CD4-positive, alpha-beta memory T cell (primary cell): ENCODE results near the gene REXO5. TPM values are rescaled to one million over a fixed set of nuclear protein-coding genes. Genes with fewer than 3 reads are reported as not detected.

Source experiments
- CTCF ChIA-PET: fragments of 350-600 bp; sonication (Branson Sonifier 250); formaldehyde crosslinking; loops from one replicate; lab custom pipeline; 2021; ENCODE audit warnings: inconsistent platforms; ENCODE audit not compliant: partially characterized antibody; lab: Charles Lee
- POLR2A ChIA-PET: fragments of 350-600 bp; sonication (Branson Sonifier 250); formaldehyde crosslinking; loops from one replicate; lab custom pipeline; 2021; ENCODE audit not compliant: partially characterized antibody; lab: Charles Lee
- DNase-seq, 5 donors: peaks; one replicate each; pipeline versions ENCODE4 v3.0.0 to v3.0.0-alpha.2; 2020 to 2022; ENCODE audit warnings: mixed read lengths in 1 of 5
- H3K27ac ChIP-seq: one replicate; pipeline ENCODE4 v1.7.0; 2013; ENCODE audit warnings: low read depth, low read length
- H3K27me3 ChIP-seq: 2 replicates; pipeline ENCODE4 v1.7.0; 2013; ENCODE audit warnings: mild to moderate bottlenecking, low read length, moderate library complexity; ENCODE audit not compliant: insufficient read depth
- H3K36me3 ChIP-seq: 2 replicates; pipeline ENCODE4 v1.7.0; 2013; ENCODE audit warnings: mild to moderate bottlenecking, low read length, moderate library complexity; ENCODE audit not compliant: insufficient read depth
- H3K4me1 ChIP-seq: 2 replicates; pipeline ENCODE4 v1.7.0; 2013; ENCODE audit warnings: mild to moderate bottlenecking, low read length, moderate library complexity; ENCODE audit not compliant: insufficient read depth
- H3K4me3 ChIP-seq, 2 donors: one replicate each; pipeline ENCODE4 v1.7.0; 2013; ENCODE audit warnings: low read length in 2 of 2, mild to moderate bottlenecking in 1 of 2
- H3K9me3 ChIP-seq, 2 donors: one replicate each; pipeline ENCODE4 v1.7.0; 2013; ENCODE audit warnings: low read length in 2 of 2, control low read depth in 1 of 2; ENCODE audit not compliant: control insufficient read depth in 1 of 2
- H3K27ac Mint-ChIP-seq, 7 donors: one replicate each; pipeline ENCODE4 v1.8.0; 2020 to 2021; ENCODE audit warnings: mixed read lengths in 7 of 7, mild to moderate bottlenecking in 6 of 7, inconsistent platforms in 3 of 7, moderate library complexity in 3 of 7
- H3K27me3 Mint-ChIP-seq, 2 donors: one replicate each; pipeline ENCODE4 v1.8.0; 2020 to 2021; ENCODE audit warnings: mixed read lengths in 2 of 2
- H3K36me3 Mint-ChIP-seq, 2 donors: one replicate each; pipeline ENCODE4 v1.8.0; 2020 to 2021; ENCODE audit warnings: mixed read lengths in 2 of 2, inconsistent platforms in 1 of 2, mild to moderate bottlenecking in 1 of 2
- H3K4me1 Mint-ChIP-seq, 4 donors: one replicate each; pipeline ENCODE4 v1.8.0; 2020 to 2021; ENCODE audit warnings: mixed read lengths in 4 of 4, mild to moderate bottlenecking in 1 of 4
- H3K4me3 Mint-ChIP-seq, 8 donors: one replicate each; pipeline ENCODE4 v1.8.0; 2020 to 2021; ENCODE audit warnings: mixed read lengths in 8 of 8, mild to moderate bottlenecking in 7 of 8, moderate library complexity in 6 of 8, inconsistent platforms in 3 of 8
- H3K9me3 Mint-ChIP-seq, 8 donors: one replicate each; pipeline ENCODE4 v1.8.0; 2020 to 2021; ENCODE audit warnings: mixed read lengths in 8 of 8, mild to moderate bottlenecking in 5 of 8, inconsistent platforms in 3 of 8, moderate library complexity in 1 of 8
- intact Hi-C: fragments of 100-400 bp; cut with micrococcal nuclease; formaldehyde crosslinking; loops from one replicate; pipeline ENCODE4 v1.15.1; 2023
- polyA plus RNA-seq, 2 donors: library from polyadenylated mRNA; unstranded; fragments of 300-500 nt; fragmentation: Illumina TruSeq; gene quantifications; one replicate each; pipeline ENCODE4 v1.2.3, GENCODE V29; 2021
- total RNA-seq, 2 experiments: library from RNA; stranded (reverse); gene quantifications; one replicate each; pipeline ENCODE4 v1.2.3, GENCODE V29; 2021

Gene REXO5
- total and polyA plus RNA-seq, 4 experiments from 2014 or later: 0.22 to 1.1 (median 0.46) TPM

DNA sequence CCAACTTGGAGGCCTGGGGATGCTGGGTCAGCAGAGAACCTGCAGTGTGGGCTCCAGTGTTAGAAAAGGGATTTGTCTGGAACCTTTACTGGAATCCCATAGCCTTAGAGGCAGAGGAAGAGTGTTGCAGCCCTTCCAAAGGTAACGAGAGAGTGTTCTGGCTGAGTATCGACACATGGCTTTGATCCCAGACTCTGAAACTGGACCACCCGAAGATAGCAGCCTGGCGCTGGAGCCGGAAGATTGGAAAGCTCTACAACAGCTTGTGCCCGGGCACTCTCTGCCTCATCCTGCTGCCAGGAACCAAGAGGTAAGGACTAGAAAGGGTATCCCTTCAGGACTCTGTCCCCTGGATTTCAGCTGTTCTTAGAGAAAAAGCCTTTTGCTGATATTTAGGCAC is 39.7 kb downstream of the REXO5 start:
- no peak overlapping the region for H3K4me3 Mint-ChIP-seq

DNA sequence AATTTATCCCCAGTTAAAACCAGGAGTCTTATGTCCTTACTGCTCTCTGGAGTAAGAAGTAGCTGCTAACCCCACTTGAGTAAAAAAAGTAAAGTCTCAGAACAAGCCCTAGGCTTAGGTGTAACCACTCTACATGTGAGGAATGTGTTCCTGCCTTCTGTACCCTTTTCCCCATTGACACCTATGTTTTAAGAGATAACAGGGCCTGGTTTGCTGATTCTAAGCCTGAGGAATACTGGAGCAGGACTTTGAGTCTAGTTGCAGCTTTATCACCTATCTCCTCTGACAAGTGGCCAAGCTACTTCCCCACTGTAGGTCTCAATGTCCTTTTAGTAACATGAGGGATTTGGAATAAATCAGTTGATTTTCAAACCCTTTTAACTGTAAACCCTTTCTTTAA is 40.2 kb downstream of the REXO5 start:
- Histone ChIP-seq H3K36me3 (no peaks in the 10 kb centered on the region), H3K9me3 (no peaks in the 10 kb centered on the region), H3K4me3 (no peak overlapping the region), H3K27me3 (no peaks in the 10 kb centered on the region), H3K27ac (no peak overlapping the region), H3K4me1 (peaks cover 29% of the 10 kb centered on the region)
- POLR2A ChIA-PET: no interaction called here
- H3K9me3 Mint-ChIP-seq: no peaks in the 10 kb centered on the region
- H3K36me3 Mint-ChIP-seq: no peaks in the 10 kb centered on the region
- CTCF ChIA-PET: interaction anchor here (1.2 to 2.0 kb wide), 4 partner anchors 14 to 342 kb away, joined by 3 to 7 read pairs (median 4); partner anchors contain the start of genes ERI2 and REXO5
- H3K4me1 Mint-ChIP-seq: peaks cover 19 to 33% (median 24%) of the 10 kb centered on the region in 4 donors
- H3K27me3 Mint-ChIP-seq: no peaks in the 10 kb centered on the region
- no peak for DNase-seq
- intact Hi-C loops: no loop called here
- no peak overlapping the region for H3K4me3 Mint-ChIP-seq
- peak overlapping the region in 2 of 7 donors; percentile 22 to 53 for H3K27ac Mint-ChIP-seq

More for the DNA sequence above, 39.7 kb downstream of the REXO5 start:
- Histone ChIP-seq H3K9me3 (no peaks in the 10 kb centered on the region), H3K27me3 (no peaks in the 10 kb centered on the region), H3K27ac (no peak overlapping the region), H3K4me1 (peaks cover 29% of the 10 kb centered on the region), H3K36me3 (no peaks in the 10 kb centered on the region), H3K4me3 (no peak overlapping the region)
- peak overlapping the region in 1 of 7 donors; percentile 32 for H3K27ac Mint-ChIP-seq
- H3K36me3 Mint-ChIP-seq: no peaks in the 10 kb centered on the region
- H3K9me3 Mint-ChIP-seq: no peaks in the 10 kb centered on the region
- H3K27me3 Mint-ChIP-seq: no peaks in the 10 kb centered on the region
- POLR2A ChIA-PET: interaction anchor here (1.8 kb wide), 1 partner anchor 28 kb away, joined by 6 read pairs; no protein-coding TSS in a partner anchor
- DNase-seq: no peak
- CTCF ChIA-PET: interaction anchor here (1.4 to 2.0 kb wide), 3 partner anchors 13 to 39 kb away, joined by 4 to 7 read pairs (median 4); partner anchors contain the start of genes ERI2 and REXO5
- intact Hi-C loops: no loop called here
- H3K4me1 Mint-ChIP-seq: peaks cover 19 to 33% (median 24%) of the 10 kb centered on the region in 4 donors

DNA sequence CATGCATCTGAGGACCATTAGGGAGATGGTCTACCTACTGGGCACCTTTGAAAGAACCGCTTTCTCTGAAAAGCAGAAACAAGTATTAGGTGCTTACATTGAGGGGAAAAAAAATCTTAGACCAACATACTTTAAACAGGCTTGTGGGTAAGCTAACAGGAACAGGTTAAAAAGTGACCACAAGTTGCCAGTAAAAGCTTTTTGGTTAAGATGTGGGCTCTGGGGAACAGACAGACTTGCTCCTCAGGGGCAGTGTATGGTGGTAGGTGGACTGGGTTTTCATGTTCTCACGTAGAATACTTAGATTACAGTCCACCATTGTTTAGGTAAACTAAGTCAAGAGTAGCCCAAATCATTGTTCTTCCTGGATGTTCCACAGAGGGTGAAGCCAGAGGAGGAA is 41.2 kb downstream of the REXO5 start:
- H3K4me3 ChIP-seq: no peak overlapping the region
- DNase-seq: no peak
- H3K9me3 ChIP-seq: no peaks in the 10 kb centered on the region
- ChIA-PET POLR2A (no interaction called here), CTCF (interaction anchor here (0.7 to 8.2 kb wide), 7 partner anchors 15 to 341 kb away, joined by 3 to 113 read pairs (median 7); partner anchors contain the start of genes ERI2 and REXO5)
- H3K27ac ChIP-seq: no peak overlapping the region
- intact Hi-C loops: no loop called here
- H3K4me3 Mint-ChIP-seq: no peak overlapping the region
- H3K36me3 Mint-ChIP-seq: no peaks in the 10 kb centered on the region
- no peaks in the 10 kb centered on the region for H3K27me3 ChIP-seq
- no peak overlapping the region for H3K27ac Mint-ChIP-seq
- H3K9me3 Mint-ChIP-seq: no peaks in the 10 kb centered on the region
- H3K4me1 Mint-ChIP-seq: peaks cover 19 to 33% (median 24%) of the 10 kb centered on the region in 4 donors
- peaks cover 29% of the 10 kb centered on the region for H3K4me1 ChIP-seq
- H3K27me3 Mint-ChIP-seq: no peaks in the 10 kb centered on the region
- H3K36me3 ChIP-seq: no peaks in the 10 kb centered on the region

DNA sequence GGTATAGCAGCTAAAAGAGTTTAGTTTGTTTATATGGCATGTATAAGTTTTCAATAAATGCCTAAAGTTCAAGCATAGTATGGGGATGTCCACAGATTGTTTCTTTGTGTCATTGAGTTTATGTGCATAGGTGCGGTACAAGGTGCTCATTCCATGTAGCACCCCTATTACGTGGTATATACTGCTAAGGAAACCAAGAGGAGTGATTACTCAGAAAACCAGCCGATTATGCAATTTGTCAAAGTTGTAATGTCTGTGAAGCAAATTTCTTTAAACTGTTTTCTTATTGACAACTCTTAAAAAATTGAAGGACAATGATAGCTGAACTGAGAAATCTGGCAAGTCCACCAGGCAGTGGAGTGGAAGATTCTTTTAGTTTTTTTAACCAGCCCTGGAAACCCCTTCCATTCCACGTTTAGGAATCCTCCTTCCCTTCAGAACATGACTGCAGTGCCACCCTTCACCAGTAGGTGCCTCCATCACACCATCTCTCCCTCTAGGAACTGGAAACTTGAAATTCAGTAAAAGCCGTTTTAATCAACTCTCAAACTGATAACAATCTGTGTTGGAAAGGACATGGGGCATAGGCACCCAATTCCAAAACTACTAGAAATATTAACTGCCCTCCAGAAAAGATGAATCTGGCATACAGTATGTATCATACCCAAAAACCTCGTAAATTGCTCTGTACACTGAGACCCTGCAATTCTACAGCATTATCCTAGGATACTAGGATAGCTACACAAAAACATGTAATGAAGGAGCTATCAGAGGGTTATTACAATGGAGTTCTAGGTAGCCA is 43.5 kb downstream of the REXO5 start:
- no peak overlapping the region for H3K27ac ChIP-seq
- intact Hi-C loops: loop anchor here (1.0 to 10.0 kb wide), 8 partner anchors 25 to 1471 kb away; partner anchors contain the start of gene CRYM

DNA sequence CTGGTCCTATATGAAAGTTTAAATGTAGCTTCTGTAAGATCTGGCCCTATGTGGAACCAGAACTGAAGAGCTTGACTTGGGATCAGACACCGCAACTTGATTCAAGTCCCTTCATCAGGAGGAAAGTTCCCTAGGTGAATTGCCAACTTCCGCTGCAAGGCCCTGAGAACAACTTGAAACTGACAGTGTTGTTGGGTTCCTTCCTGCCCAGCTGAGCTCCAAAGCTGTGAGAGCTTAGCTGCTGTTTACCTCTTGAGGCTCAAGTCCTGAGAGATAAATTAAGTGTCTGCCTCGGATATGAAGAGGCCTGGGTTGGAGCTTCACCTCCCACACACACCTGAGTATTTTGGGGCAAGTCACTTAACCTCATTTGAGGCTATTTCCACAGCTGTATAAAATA is 44.7 kb downstream of the REXO5 start:
- ChIA-PET POLR2A (no interaction called here), CTCF (interaction anchor here (0.8 to 8.2 kb wide), 22 partner anchors 13 to 427 kb away, joined by 3 to 113 read pairs (median 5); partner anchors contain the start of genes ERI2, LYRM1 and REXO5)
- intact Hi-C loops: loop anchor here (1.0 to 10.0 kb wide), 8 partner anchors 23 to 1470 kb away; partner anchors contain the start of gene CRYM

More for the DNA sequence above, 43.5 kb downstream of the REXO5 start:
- peak; percentile 40 to 58 (median 56) for DNase-seq
- peaks cover under 1 to 2% of the 10 kb centered on the region in 2 donors for H3K36me3 Mint-ChIP-seq
- peaks cover 11% of the 10 kb centered on the region for H3K4me1 ChIP-seq
- peak overlapping the region in 2 of 7 donors; percentile 35 to 48 for H3K27ac Mint-ChIP-seq
- H3K27me3 Mint-ChIP-seq: no peaks in the 10 kb centered on the region
- no peaks in the 10 kb centered on the region for H3K9me3 ChIP-seq
- H3K36me3 ChIP-seq: no peaks in the 10 kb centered on the region
- no peaks in the 10 kb centered on the region for H3K9me3 Mint-ChIP-seq
- no peak overlapping the region for H3K4me3 Mint-ChIP-seq
- ChIA-PET POLR2A (no interaction called here), CTCF (interaction anchor here (0.6 to 8.2 kb wide), 36 partner anchors 9 to 706 kb away, joined by 3 to 113 read pairs (median 4); partner anchors contain the start of genes ERI2, LYRM1 and REXO5)
- H3K4me3 ChIP-seq: no peak overlapping the region
- H3K27me3 ChIP-seq: no peaks in the 10 kb centered on the region
- peaks cover 9 to 17% (median 11%) of the 10 kb centered on the region in 4 donors for H3K4me1 Mint-ChIP-seq

DNA sequence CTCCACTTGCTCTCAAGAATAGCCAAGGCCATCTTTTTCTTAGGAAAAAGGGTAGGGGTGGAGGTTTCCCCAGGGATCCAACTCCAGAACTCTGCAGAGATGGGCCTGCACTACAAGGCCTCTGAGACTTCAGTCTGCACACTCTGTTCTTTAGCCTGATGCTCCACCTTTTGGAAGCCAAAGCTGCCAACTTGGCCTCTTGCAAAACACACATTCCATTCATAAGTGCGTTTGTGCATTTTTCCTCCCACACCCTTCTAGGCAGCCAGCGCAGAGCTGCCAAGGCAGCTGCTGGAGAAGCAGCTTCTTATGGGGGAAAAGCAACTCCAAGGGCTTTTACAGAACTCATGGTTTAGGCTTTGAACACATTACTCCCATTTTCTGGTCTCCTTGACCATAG is 45.3 kb downstream of the REXO5 start:
- CTCF ChIA-PET: interaction anchor here (0.9 to 8.2 kb wide), 9 partner anchors 15 to 259 kb away, joined by 3 to 113 read pairs (median 7); partner anchors contain the start of genes ERI2, LYRM1 and REXO5
- peaks cover 2 to 9% of the 10 kb centered on the region in 2 donors for H3K36me3 Mint-ChIP-seq
- Histone ChIP-seq H3K27me3 (no peaks in the 10 kb centered on the region), H3K4me1 (peaks cover 4% of the 10 kb centered on the region), H3K9me3 (no peaks in the 10 kb centered on the region), H3K36me3 (no peaks in the 10 kb centered on the region), H3K27ac (no peak overlapping the region), H3K4me3 (no peak overlapping the region)
- no peaks in the 10 kb centered on the region for H3K27me3 Mint-ChIP-seq
- no peak overlapping the region for H3K27ac Mint-ChIP-seq
- no peaks in the 10 kb centered on the region for H3K9me3 Mint-ChIP-seq
- POLR2A ChIA-PET: no interaction called here
- H3K4me1 Mint-ChIP-seq: peaks cover 4 to 6% (median 4%) of the 10 kb centered on the region in 4 donors
- H3K4me3 Mint-ChIP-seq: no peak overlapping the region
- intact Hi-C loops: loop anchor here (2.0 to 10.0 kb wide), 4 partner anchors 153 to 1469 kb away; partner anchors contain the start of gene CRYM
- no peak for DNase-seq

More for the DNA sequence above, 44.7 kb downstream of the REXO5 start:
- Mint-ChIP-seq H3K4me1 (peaks cover 4 to 6% (median 4%) of the 10 kb centered on the region in 4 donors), H3K27me3 (no peaks in the 10 kb centered on the region), H3K9me3 (no peaks in the 10 kb centered on the region), H3K27ac (no peak overlapping the region), H3K36me3 (peaks cover 2 to 6% of the 10 kb centered on the region in 2 donors), H3K4me3 (no peak overlapping the region)
- peaks cover 4% of the 10 kb centered on the region for H3K4me1 ChIP-seq
- no peaks in the 10 kb centered on the region for H3K27me3 ChIP-seq
- no peak overlapping the region for H3K27ac ChIP-seq
- no peaks in the 10 kb centered on the region for H3K9me3 ChIP-seq
- DNase-seq: no peak
- H3K36me3 ChIP-seq: no peaks in the 10 kb centered on the region
- no peak overlapping the region for H3K4me3 ChIP-seq
